ENCODE results near the gene LMAN1L. TPM values are rescaled to one million over a fixed set of nuclear protein-coding genes. Genes with fewer than 3 reads are reported as not detected.

LMAN1L gene
- total RNA-seq, 3 donors from 2014 or later: 0.32 to 0.60 (median 0.55) TPM

- H3K36me3 ChIP-seq (ENCODE audit: low read depth): no peaks in the 10 kb centered on the region
- no peak for TF ChIP-seq CTCF (IDR thresholded peaks at IDR 0.05)
- no peak for DNase-seq
- ATAC-seq: no peak
- peaks cover 29% of the 10 kb centered on the region for H3K4me1 ChIP-seq (ENCODE audit: low read depth)
- H3K4me3 ChIP-seq: no peak overlapping the region
- intact Hi-C loops (cut with DNase I, micrococcal nuclease): no loop called here
- H3K9me3 ChIP-seq: no peaks in the 10 kb centered on the region
These were observed 7.4 kb downstream of the LMAN1L start for GRCh38 chr15:74820056-74820455.

- DNase-seq (no peak), ATAC-seq (no peak)
- no peaks in the 10 kb centered on the region for H3K9me3 ChIP-seq
- no peak overlapping the region for H3K4me3 ChIP-seq
- peaks cover 19% of the 10 kb centered on the region for H3K4me1 ChIP-seq (ENCODE audit: low read depth)
- intact Hi-C loops (cut with DNase I, micrococcal nuclease): no loop called here
- TF ChIP-seq CTCF (IDR thresholded peaks at IDR 0.05): no peak
- no peaks in the 10 kb centered on the region for H3K36me3 ChIP-seq (ENCODE audit: low read depth)
These were observed 8.6 kb downstream of the LMAN1L start for GRCh38 chr15:74821091-74821789.

GRCh38 chr15:74821790-74822158 is 9.1 kb downstream of the LMAN1L start:
- no peak for TF ChIP-seq CTCF (IDR thresholded peaks at IDR 0.05)
- intact Hi-C loops (cut with DNase I, micrococcal nuclease): no loop called here
- H3K4me1 ChIP-seq (ENCODE audit: low read depth): peaks cover 14% of the 10 kb centered on the region

GRCh38 chr15:74822233-74822632 is 9.6 kb downstream of the LMAN1L start:
- intact Hi-C loops (cut with DNase I, micrococcal nuclease): no loop called here
- ATAC-seq (no peak), DNase-seq (no peak)
- H3K4me1 ChIP-seq (ENCODE audit: low read depth): peaks cover 13% of the 10 kb centered on the region
- H3K36me3 ChIP-seq (ENCODE audit: low read depth): no peaks in the 10 kb centered on the region
- H3K4me3 ChIP-seq: no peak overlapping the region
- H3K9me3 ChIP-seq: no peaks in the 10 kb centered on the region
- TF ChIP-seq CTCF (IDR thresholded peaks at IDR 0.05): no peak

More at GRCh38 chr15:74821790-74822158, 9.1 kb downstream of the LMAN1L start:
- H3K4me3 ChIP-seq: no peak overlapping the region
- no peaks in the 10 kb centered on the region for H3K9me3 ChIP-seq
- DNase-seq (no peak), ATAC-seq (no peak)
- no peaks in the 10 kb centered on the region for H3K36me3 ChIP-seq (ENCODE audit: low read depth)

- Histone ChIP-seq H3K36me3 (ENCODE audit: low read depth) (no peaks in the 10 kb centered on the region), H3K4me1 (ENCODE audit: low read depth) (peaks cover 2% of the 10 kb centered on the region), H3K4me3 (no peak overlapping the region)
These were observed 10.7 kb downstream of the LMAN1L start for GRCh38 chr15:74823324-74823723.

More at GRCh38 chr15:74823324-74823723, 10.7 kb downstream of the LMAN1L start:
- no peak for TF ChIP-seq CTCF (IDR thresholded peaks at IDR 0.05)
- H3K9me3 ChIP-seq: no peaks in the 10 kb centered on the region
- ATAC-seq: no peak
- no peak for DNase-seq
- intact Hi-C loops (cut with DNase I, micrococcal nuclease): no loop called here

Data from mucosa of descending colon (tissue), 3 donors.